ENCODE results near the gene AASDH.
A peak's percentile ranks its signal among the peaks of the same experiment; 100 is the strongest.
"Not testable (repeated sequence)": the region's sequence is repeated elsewhere in the genome, so short reads cannot be mapped to it uniquely, and the experiment has no call there.

The AASDH gene

GRCh38 chr4:56388306-56388705, 1.0 kb upstream of the AASDH start:
- no peak for DNase-seq

GRCh38 chr4:56386091-56386490, 1.2 kb downstream of the AASDH start:
- no peak for DNase-seq

GRCh38 chr4:56375458-56375857, 11.8 kb downstream of the AASDH start:
- no peak for DNase-seq

- DNase-seq: no peak
Observed at GRCh38 chr4:56374956-56375355, 12.3 kb downstream of the AASDH start.

- DNase-seq: no peak
Observed at GRCh38 chr4:56372774-56373173, 14.5 kb downstream of the AASDH start.

- DNase-seq: no peak
Observed at GRCh38 chr4:56371426-56372220, 15.7 kb downstream of the AASDH start.

- no peak for DNase-seq
Observed at GRCh38 chr4:56370377-56370776, 16.9 kb downstream of the AASDH start.

GRCh38 chr4:56362981-56363380, 24.3 kb downstream of the AASDH start:
- DNase-seq: not testable (repeated sequence)

GRCh38 chr4:56360071-56360470, 27.2 kb downstream of the AASDH start:
- DNase-seq: no peak

- DNase-seq: no peak
Observed at GRCh38 chr4:56356650-56357049, 30.6 kb downstream of the AASDH start.

- peak; percentile 1 to 46 for DNase-seq
Observed at GRCh38 chr4:56348576-56348975, 38.7 kb downstream of the AASDH start.

- no peak for DNase-seq
Observed at GRCh38 chr4:56345458-56345857, 41.8 kb downstream of the AASDH start.

- no peak for DNase-seq
Observed at GRCh38 chr4:56342746-56343145, 44.5 kb downstream of the AASDH start.

- DNase-seq: no peak
Observed at GRCh38 chr4:56330691-56331090, 56.6 kb downstream of the AASDH start.

GRCh38 chr4:56326363-56326762, 60.9 kb downstream of the AASDH start:
- no peak for DNase-seq

- DNase-seq: no peak
Observed at GRCh38 chr4:56324011-56324610, 63.2 kb downstream of the AASDH start.

GRCh38 chr4:56323327-56323726, 64.0 kb downstream of the AASDH start:
- peak in 1 of 2 donors; percentile 25 for DNase-seq

GRCh38 chr4:56321251-56321650, 66.0 kb downstream of the AASDH start:
- no peak for DNase-seq

GRCh38 chr4:56320293-56320692, 67.0 kb downstream of the AASDH start:
- DNase-seq: no peak

GRCh38 chr4:56318555-56318954, 68.7 kb downstream of the AASDH start:
- DNase-seq: peak in 1 of 2 donors; percentile 16

GRCh38 chr4:56317749-56318148, 69.5 kb downstream of the AASDH start:
- DNase-seq: no peak

GRCh38 chr4:56316011-56316650, 71.2 kb downstream of the AASDH start:
- DNase-seq: no peak

- DNase-seq: no peak
Observed at GRCh38 chr4:56315543-56315942, 71.7 kb downstream of the AASDH start.

- no peak for DNase-seq
Observed at GRCh38 chr4:56315041-56315440, 72.2 kb downstream of the AASDH start.

All from hippocampal formation (tissue), 2 donors.